Jurkat, Clone E6-1 (cell line): ENCODE measurements around the gene TRNAU1AP. TPM values are rescaled to one million over a fixed set of nuclear protein-coding genes. Genes with fewer than 3 reads are reported as not detected.
"Not testable (repeated sequence)": the region's sequence is repeated elsewhere in the genome, so short reads cannot be mapped to it uniquely, and the experiment has no call there.

Experiments used
- DNase-seq: peaks from one replicate; pipeline ENCODE4 v3.0.0-alpha.2; 2011; ENCODE audit warnings: low read depth, low spot score
- H3K4me3 ChIP-seq: 2 replicates; pipeline ENCODE4 v1.5.1; 2011; ENCODE audit warnings: mild to moderate bottlenecking, low read length, control low read depth, moderate library complexity
- polyA plus RNA-seq: library from polyadenylated mRNA; unstranded; fragments of >200 nt; gene quantifications from one replicate; pipeline ENCODE4 v1.2.1, GENCODE V29; 2012; ENCODE audit warnings: missing spikeins; ENCODE audit not compliant: insufficient read length, insufficient read depth

Gene TRNAU1AP
- 45.5 TPM for polyA plus RNA-seq

DNA sequence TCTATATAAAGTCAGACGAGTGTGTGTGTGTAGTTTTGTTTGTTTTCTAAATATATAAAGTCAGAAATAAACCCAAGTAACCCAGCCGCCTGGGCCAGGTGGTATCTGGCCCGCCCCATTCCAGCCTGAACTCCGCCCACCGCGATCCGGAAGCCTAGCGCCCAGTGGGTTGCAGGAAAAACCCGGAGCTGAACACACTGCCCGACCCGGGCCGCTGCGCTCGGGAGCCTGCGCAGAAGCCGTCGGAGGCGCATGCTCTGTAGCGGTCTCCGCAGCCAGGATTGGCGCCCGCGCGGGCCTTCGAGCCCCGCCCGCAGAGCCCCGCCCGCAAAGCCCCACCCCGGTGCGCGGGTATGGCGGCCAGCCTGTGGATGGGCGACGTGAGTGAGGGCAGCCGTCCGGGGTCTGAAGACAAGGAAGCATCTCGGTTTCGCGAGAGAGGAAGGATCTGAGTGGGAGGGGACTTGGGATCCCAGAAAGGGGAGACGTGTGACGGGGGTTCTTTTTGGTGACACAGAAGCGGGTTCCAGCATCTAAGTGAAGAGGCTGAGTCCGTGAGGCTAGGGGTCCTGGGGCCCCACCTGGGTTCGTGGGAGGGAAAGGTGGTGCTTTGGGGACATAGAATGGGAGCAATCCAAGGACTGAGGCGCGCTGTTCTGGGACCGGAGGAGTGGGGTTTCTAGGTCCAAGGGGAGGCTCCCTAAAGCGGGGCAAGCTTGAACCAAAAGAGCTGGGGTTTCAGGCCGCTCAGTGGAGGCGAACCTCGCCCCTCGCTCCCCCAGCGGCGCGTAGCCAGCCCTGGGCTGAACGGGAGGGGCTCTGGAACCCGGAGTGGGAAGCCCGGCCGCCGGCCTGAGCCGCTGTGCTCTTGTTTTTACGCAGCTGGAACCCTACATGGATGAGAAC lies at the start of gene TRNAU1AP:
Gene TRNAU1AP, plus strand, starts transcription at position 328 of the 906 bp plus-strand sequence. Its CDS starts 26 bp downstream, at position 354.
- DNase-seq = peak; percentile 94
- peak within 1 kb of the TSS; percentile 93 for H3K4me3 ChIP-seq

DNA sequence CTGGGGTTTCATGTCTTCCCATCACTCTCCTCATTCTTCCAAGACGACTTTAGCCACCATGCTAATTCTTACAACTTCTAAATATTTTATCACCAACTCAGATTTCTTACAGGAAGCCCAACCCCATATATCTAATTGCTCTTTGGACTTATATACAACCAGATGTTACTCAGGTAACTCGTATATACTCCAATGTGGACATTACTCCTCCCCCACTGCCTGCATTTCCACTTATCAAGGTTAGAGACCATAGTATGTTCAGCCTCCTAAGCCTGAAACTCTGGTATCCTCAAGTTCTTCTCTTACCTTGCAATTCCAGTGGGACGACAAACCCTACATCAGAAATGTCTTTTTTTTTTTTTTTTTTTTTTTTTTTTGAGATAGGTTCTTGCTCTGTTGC lies 49.8 kb upstream of the TRNAU1AP start:
- no peak overlapping the region for H3K4me3 ChIP-seq
- DNase-seq = no peak

DNA sequence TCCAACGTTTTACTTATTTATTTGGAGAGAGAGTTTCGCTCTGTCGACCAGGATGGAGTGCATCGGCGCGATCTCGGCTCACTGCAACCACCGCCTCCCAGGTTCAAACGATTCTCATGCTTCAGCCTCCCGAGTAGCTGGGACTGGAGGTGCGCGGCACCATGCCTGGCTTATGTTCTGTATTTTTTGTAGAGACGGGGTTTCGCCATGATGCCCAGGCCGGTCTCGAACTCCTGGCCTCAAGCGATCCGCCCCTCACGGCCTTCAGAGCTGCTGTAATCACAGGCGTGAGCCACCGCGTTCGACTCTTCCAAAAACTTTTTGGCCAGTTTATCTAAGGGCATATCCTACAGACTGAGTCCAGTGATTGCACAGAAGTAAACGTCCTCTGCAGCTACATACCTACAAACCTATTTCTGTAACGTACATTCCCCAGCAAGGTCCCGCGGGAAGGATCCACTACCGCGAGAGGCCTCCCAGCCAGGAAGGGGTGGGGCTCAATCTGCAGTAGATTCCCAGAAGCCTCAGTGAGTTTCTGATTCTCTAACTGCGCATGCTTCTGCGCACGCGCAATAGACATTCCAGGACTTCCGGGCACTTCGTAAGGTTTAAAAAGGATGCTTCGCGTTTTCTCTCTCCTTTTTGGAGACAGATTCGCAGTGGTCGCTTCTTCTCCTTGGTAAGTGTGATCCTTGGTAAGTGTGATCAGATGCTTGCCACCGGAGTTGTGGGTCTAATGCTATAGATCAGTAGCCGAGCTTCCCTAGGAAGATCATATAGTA lies 47.3 kb upstream of the TRNAU1AP start, which contains the start of gene RCC1:
Gene RCC1, plus strand, starts transcription at position 638 of the 782 bp plus-strand sequence. CDS start 23,824 bp downstream, outside the sequence.
- peak; percentile 99 for DNase-seq
- H3K4me3 ChIP-seq = peak within 1 kb of the TSS; percentile 88

DNA sequence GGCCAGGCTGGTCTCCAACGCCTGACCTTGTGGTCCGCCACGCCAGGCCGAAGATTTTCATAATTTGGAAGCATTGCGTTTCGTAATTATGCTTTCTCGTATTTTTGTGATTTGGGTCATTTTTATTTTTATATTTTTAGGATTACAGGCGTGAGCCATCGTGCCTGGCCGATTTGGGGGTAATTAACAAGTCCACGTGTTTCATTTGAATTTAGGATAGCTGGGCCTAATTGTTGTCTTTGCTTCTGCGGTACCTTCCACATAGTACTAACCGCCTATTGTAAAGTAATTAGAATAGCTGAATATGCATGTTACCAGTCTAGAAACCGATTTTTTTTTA lies 46.0 kb upstream of the TRNAU1AP start:
- no peak for DNase-seq
- H3K4me3 ChIP-seq = peak overlapping the region; percentile 88

DNA sequence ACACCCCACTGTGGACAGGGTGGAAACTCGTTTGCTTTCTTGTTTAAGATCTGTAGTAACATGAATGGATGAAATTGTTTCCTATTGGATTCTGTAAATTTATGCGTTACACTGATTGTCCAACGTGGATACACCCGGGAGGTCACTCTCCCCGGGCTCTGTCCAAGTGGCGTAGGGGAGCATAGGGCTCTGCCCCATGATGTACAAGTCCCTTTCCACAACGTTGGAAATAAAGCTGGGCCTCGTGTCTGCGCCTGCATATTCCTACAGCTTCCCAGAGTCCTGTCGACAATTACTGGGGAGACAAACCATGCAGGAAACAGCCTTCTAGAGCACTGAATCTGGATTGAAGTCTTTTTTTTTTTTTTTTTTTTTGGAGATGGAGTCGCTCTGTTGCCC lies 45.6 kb upstream of the TRNAU1AP start:
- H3K4me3 ChIP-seq = peak overlapping the region; percentile 88
- no peak for DNase-seq

DNA sequence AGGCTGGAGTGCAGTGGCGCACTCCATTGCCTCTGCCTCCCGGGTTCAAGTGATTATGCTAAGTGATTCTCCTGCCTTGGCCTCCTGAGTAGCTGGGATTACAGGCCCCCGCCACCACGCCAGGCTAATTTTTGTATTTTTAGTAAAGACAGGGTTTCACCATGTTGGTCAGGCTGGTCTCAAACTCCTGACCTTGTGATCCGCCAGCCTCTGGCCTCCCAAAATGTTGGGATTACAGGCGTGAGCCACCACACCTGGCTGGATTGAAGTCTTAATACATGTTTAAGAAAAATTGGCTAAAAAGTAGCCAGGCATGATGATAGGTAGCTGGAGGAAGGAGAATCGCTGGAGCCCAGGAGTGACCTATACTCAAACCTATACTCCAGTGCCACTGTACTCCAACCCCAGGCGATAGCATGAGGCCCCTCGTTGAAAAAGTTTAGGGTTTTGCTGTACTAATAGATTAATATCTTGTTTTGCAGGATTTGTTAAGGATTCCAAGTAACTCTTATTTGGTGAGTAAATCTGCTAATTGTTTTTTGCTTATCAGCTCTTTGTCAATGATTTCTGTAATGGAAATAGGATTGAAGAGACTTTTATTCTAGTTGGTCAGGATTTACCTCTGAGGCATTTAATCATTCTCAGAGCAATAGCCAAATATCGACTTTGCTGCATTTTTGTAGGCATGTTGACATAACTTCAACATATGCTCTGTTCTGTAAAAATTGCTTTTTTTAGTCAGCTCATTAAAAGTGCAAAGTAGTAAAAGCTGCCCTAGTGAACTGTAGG lies 45.0 kb upstream of the TRNAU1AP start:
- DNase-seq = no peak
- H3K4me3 ChIP-seq = peak overlapping the region; percentile 88

DNA sequence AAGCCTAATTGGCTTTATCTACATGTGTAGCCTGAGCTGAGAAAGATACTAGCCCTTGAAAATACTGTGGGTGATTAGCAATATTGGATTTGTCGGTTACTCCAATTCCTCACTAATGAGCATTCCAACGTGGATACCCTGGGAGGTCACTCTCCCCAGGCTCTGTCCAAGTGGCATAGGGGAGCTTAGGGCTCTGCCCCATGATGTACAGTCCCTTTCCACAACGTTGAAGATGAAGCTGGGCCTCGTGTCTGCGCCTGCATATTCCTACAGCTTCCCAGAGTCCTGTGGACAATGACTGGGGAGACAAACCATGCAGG lies 44.5 kb upstream of the TRNAU1AP start:
- H3K4me3 ChIP-seq = peak overlapping the region; percentile 88
- DNase-seq = no peak

DNA sequence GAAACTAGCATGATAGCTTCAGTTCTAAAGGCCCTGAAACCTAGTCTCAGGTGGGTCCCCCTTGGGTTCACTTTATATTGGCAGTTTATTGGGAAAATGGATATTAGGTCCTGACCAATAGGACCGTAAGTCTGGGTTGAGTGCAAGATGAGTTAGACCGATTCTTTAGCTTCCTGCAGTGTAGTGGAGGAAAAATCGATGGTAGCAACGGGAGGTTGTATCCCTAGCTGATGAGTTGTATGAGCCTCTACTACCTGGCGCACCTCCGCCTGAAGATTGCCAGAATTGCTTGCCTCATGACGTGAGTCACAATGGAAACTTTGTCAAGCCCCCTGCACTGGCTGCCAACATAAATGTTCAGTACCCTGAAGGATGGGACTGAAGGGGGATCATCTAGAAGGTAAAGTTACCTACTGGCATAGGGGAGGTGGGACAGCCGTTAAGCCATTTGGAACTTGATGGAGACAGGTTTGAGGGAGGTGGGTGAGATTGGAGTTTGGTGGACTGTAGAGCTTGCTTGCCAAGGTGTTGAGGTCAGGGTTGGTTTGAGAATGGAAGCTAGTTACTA lies 43.1 kb upstream of the TRNAU1AP start:
- no peak for DNase-seq
- H3K4me3 ChIP-seq = no peak overlapping the region

DNA sequence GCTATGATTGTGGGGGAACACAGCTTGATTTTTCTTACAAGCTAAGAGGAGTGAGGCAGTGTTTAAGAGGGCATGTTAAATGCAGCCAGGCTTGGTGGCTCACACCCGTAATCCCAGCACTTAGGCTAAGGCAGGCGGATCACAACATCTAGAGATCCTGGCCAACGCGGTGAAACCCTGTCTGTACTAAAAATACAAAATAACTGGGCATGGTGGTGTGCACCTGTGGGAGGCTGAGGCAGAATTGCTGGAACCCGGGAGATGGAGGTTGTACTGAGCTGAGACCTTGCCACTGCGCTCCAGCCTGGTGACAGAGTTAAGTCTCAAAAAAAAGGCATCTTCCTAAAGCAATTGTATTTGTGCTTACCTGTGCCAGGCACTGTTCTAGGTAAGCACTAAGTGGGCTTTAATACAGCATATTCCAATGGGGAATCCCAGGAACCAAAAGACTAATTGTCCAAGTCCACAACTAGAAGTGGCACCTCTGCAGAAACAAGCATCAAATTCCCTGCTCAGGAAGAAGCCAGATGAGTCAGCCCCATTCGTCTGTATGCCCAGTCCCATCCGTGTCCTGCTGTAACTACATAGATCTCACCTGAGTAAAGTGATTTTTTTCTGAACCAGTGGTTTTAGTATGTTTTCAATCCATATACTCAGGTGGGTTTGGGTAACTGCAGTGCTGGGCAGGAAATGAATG lies 42.5 kb upstream of the TRNAU1AP start:
- no peak overlapping the region for H3K4me3 ChIP-seq
- no peak for DNase-seq

DNA sequence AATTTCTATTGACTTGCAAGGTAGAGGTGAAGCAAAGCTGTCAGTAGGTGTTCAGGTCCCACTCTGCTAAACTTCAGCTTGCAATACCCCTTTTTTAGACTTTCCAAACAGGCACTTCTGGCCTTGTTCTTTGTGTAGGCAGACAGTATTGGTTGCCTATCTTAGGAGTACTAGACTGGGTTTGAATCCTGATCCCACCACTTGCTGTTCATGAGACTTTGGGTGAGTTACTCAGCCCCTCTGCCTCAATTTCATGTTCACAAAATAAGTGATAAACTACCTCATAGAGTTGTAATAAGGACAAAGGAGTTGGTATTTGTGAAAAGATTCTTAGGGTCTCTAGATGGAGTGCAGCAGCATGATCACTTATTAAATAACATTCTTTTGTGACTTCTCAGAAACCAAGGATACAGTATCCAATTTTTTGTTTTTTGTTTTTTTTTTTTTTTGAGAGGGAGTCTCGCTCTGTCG lies 41.9 kb upstream of the TRNAU1AP start:
- H3K4me3 ChIP-seq = no peak overlapping the region
- DNase-seq = peak; percentile 63

DNA sequence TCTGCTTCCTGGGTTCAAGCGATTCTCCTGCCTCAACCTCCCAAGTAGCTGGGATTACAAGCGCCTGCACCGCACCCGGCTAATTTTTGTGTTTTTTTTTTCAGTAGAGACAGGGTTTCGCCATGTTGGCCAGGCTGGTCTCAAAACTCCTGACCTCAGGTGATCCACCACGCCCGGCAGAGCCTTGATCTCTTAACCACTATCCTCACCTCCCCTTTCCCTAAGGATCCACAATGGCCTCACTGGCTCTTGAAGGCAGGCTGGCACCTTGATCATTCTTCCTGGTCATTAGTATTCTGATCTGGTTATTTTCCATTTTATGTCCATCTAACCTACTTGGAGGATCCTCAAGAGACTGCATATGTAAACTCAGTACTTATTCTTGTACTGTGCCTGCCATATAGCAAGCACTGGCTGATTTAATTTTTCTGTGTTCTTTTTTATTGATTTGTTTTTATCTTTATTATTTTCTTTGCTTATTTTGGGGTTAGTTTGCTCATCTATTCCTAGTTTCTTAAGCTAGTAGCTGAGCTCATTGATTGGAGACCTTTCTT lies 40.8 kb upstream of the TRNAU1AP start:
- H3K4me3 ChIP-seq = no peak overlapping the region
- no peak for DNase-seq

DNA sequence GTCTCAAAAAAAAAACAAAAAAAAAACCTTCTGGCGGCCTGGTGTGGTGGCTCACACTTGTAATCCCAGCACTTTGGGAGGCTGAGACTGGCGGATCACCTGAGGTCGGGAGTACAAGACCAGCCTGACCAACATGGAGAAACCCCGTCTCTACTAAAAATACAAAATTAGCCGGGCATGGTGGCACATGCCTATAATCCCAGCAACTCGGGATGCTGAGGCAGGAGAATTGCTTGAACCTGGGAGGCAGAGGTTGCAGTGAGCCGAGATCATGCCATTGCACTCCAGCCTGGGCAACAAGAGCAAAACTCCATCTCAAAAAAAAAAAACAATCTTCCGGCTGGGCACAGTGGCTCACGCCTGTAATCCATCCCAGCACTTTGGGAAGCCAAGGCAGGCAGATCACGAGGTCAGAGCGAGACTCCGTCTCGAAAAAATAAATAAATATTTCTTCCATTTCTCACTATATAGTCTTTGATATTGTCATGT lies 38.4 kb upstream of the TRNAU1AP start:
- DNase-seq, H3K4me3 ChIP-seq: not testable (repeated sequence)

DNA sequence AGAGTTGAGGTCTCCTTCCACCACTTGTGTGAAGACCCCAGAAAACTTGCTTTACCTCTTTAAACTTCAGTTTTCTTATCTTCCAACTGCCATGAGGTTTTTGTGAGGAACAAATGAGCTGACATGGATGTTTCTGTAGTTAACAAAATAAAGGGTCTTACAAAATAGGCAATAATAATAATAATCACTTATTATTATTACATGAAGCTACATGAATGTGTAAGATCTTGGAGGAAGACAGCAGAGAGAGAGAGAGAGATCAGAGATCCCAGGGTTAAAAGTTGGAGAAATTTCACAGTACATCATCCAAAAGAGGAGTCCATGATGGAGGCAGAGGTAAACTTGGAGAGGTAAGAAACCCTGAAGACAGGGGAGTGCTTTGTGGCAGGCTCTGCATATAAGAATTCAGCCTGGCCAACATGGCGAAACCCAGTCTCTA lies 36.3 kb upstream of the TRNAU1AP start:
- no peak overlapping the region for H3K4me3 ChIP-seq
- no peak for DNase-seq

DNA sequence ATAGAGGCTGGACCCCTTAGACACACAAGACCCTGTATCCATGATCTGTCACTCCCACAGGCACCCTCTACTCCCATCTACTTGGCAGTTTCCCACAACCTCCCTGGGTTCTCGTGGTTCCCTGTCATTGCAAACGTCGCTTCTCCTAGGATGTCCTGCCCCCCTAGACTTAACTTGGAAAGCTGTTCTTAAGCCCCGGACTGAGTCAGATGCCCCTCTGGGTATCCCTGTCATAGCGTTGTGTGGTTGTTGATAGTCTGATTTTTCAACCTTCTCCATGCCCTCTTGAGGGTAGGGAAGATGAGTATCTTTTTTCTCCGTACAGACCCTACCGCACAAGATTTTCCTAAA lies 35.3 kb upstream of the TRNAU1AP start:
- H3K4me3 ChIP-seq = peak overlapping the region; percentile 73
- no peak for DNase-seq

DNA sequence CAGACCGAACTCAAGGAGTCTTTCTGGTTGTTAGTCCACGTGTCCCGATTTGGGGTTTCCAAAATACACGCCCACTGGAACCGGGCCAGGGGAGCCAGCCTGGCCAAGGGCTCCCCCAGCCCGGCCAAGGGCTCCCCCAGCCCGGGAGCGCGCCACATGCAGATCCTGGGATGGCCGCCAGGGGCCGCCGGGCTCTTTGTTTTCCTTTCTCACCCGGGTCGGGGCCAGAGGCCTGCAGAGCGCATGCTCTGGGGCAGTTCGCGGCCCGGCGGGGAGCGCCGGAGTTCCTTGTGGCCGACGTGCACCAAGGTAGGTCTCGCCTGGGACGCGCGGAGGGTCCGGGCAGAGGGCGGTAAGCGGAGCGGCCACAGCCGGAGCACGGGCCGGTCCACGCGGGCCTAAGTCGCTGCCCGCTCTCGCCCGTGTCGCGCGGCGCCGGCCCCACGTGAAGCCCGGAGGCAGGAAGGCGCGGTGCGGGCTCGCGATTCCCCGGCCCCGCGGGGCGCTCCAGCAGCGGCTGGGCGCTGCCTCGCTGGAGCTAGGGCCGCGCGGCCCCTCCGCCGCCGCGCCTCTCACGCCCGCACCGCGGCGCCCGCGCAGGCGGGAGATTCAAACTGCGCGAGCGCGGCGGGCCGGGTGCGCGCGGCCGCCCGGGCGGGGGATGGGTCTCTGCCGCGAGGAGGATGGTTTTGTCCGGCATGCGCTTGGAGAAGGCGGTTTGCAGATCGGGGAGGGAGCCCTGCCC lies 34.7 kb upstream of the TRNAU1AP start:
- peak; percentile 74 for DNase-seq
- peak overlapping the region; percentile 73 for H3K4me3 ChIP-seq

DNA sequence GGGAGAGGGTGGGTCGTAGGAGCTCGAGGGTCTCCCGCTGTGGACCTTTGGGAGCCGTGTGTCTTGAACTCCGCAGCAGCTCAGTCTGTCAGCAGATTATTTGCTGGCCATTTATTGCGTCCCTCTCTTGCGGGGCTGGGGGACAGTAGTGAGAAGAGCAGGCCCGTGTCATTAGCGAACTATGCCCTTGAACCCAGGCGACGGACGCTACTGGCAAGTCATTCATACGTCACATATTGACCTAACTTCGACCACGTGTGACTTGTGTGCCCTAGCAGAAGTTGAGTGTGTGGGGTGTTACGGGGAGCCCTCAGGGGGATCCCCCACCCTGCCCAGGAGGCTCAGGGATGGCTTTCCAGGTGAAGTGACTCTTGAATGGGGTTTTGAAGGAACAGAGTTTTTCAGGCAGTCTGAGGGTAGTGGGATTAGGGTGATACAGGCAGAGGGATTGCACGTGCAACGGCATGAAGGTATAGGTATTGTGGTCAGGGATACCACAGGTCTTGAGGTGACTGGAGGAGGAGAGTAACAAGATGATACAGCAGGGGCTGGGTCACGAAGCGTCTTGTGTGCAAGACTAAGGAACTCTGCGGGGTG lies 34.0 kb upstream of the TRNAU1AP start:
- peak; percentile 69 for DNase-seq
- peak overlapping the region; percentile 73 for H3K4me3 ChIP-seq
